Nucleus accumbens (tissue), 56 donors: ENCODE results near the gene UBL4A.

Experiments
- DNase-seq, 56 donors: peaks; one replicate each; lab custom pipeline; 2025; lab: John Stamatoyannopoulos, UW

The UBL4A gene

DNA sequence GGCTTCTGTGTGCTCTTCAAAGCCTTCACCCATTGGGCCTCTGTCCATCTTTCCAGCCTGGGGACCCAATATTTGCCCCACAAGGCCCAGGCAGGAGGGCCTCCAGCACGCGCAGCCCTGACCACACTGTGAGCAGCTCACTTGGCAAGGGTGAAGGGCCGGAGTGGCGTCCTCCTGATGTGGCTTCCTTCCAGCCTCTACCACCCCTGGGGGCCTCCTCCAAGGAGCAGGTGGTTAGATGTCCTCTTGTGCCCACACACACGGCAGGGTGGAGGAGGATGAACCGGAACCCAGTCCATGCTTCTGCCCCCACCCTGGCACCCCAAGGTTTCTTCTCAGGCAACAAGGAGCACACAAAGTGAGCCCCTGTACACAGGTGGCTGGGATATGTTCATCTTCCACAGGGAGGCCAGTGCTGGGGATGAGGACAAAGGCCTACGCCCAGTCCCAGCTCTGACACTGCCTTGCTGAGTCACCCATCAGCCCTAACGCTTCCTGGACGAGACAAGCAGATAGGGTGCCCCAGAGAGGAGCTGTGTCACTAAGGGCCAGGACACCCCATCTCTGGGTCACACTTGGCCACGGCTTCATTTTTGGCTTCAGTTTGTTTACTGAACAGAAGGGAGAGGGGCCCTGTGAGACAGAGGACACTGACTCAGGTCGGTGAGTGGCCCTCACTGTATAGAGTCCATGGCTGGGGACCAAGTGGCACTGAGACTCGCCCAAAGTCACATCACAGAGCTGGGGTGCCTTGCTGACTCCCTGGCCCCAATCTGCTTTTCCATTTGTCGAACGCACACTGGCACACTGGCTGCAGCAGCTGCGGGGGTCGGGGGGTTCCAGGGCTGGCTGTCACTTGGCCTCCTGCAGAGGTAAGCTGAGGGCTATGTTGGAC lies 1.9 kb downstream of the UBL4A start:
- no peak for DNase-seq

DNA sequence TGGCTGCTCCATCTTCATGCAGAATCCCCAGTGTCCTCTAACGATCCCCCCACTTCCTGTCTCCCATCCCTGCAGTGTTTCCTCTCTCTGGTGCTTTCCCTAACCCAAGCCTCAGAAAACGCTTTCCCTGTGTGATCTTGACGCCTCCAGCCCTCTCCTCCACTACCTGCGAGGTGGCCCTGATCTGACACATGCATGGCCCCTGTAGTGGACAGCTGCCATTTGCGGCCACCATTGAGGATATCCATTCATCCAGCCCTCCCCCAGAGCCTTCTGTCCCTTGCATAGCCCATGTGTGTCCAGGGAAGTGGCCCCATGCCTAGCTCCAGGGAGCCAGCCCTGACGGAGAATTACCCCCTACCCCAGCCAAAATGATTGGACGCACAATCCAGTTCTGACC lies 3.1 kb downstream of the UBL4A start:
- no peak for DNase-seq

DNA sequence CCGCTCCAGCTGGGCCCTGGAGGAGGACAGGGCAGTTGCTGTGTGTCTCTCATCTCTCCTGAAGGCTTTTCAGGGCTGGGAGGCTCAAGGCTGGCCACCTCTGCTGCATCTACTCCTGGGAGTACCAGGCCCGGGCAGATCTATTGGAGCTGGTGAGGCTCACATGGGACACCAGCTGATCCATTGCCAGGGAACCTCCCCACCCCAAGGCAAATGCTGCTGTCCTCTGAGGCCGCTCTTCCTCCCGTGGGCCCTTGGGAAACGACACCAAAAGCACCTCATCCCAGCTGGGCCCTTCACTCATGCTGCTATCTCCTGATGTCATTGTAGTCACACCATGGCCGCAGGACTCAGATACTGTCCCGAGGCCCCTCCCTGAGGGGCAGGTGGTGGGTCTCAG lies 3.6 kb downstream of the UBL4A start:
- no peak for DNase-seq

DNA sequence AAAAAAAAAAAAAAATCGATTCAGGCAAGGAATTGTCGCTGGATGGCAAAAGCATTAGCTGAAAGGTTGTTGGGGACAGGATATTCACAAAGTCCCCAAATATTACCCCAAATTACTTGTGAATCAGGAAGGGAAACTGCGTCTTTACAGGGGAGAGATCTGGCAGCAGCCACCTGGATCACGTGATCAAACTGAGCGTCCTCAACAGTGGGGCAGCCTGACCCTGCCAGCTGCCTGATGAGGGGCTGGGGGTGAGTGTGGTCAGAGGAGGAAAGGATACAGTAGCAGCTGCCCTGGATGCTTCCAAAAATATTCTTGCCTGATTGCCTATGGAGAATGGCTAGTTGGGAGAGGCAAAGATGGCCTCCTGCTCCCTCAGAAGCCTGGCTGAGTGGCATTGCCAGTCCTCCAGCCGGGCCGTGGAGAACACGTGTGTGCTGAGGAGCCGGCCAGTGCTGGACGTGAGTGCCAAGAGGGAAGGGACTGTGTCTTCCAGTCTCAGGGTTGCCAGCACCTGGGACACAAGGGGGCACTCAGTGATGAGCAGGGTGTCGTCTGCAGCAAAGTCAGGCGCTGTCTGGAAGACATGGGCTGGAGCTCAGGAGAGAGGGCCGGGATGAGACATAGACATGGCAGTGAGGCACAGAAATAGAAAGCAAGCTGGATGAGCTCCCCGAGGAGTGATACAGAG lies 4.4 kb downstream of the UBL4A start:
- DNase-seq, result no peak

DNA sequence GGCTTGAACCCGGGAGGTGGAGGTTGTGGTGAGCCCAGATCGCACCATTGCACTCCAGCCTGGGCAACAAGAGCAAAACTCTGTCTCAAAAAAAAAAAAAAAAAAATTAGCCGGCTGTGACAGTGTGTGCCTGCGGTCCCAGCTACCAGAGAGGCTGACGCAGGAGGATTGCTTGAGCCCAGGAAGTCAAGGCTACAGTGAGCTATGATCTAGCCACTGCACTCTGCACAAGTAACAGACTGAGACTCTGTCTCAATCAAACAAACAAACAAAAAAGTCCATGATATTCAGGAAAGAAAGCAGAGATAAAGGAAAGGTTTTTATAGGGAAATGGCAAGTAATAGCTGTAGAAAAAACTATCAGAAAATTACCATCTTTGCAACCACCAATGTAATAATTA lies 5.2 kb downstream of the UBL4A start:
- DNase-seq, result no peak

DNA sequence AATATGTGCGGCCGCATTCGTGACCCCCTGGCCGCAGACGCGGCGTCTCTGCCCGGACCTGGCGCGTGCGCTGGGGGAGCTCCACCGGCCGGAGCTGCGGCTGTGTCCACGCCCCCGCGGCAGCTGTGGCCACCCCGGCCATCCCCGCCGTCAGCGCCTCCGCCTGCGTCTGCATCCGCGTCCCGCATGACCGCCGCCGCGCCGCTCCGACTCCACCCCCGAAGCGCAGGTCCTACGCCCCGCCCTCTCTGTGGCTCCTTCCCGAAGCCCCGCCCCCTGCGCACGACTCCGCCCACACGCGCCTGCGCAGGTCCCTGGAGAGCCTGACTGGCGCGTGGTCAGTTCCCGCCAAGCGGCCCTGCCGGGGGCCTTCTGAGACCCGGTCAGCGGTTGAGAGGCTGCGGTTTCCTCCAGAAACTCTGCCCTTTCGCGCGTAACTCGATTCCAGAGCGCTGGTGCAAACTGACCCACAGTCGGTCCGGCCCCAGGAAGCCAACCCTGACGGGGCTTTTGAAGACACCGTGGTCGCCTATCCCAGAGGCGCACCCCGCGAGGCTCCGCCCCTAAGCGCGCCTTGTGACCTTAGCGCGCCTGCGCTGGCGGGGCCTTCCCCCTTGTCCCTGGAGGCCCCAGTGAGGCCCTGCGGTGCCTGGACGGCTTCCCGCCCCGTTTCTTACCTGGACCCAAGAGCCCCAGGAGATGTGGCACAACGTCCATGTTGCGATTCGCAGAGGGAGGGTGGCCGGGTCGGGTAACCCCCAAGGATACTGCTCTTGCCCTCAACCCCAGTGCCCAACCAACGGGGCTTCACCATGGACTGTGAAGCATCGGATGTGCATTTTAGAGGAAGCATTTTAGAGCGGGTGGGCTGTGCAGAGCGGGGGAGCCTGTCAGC lies 7.4 kb downstream of the UBL4A start, which contains the start of gene LAGE3:
TSS of gene LAGE3 (minus strand) at position 554 of the 895 bp plus-strand sequence. CDS start at position 188, 366 bp downstream.
- DNase-seq, result peak; percentile 45 to 94 (median 85)

DNA sequence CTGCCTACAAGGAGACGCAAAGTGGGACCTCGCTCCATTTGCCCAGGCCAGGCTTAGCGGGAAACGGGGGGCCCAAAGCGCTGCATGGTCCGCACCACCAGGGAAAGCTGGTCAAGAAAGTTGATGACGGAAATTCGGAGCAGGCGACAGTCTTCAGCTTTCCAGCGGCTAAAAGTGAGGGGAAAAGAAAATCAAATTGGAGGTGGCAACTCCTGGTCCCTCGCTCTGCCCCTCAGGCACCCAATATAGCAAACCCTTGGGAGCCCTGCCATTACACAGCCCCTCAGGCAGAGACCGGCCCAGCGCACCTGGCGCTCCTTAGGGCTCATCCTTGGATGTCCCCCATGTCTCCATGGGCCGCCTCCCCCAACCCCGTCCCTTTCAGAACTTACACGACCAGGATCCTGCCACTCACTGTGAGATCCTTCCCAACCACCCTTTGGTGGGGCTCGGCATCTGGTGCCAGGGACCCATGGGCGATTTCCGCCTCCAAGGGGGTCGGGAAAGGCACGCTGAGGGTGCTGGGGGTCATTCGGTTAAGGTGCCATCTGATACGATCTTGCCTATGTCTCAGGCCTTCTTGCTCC lies 8.4 kb downstream of the UBL4A start:
- peak in 1 of 56 donors; percentile 2 for DNase-seq

DNA sequence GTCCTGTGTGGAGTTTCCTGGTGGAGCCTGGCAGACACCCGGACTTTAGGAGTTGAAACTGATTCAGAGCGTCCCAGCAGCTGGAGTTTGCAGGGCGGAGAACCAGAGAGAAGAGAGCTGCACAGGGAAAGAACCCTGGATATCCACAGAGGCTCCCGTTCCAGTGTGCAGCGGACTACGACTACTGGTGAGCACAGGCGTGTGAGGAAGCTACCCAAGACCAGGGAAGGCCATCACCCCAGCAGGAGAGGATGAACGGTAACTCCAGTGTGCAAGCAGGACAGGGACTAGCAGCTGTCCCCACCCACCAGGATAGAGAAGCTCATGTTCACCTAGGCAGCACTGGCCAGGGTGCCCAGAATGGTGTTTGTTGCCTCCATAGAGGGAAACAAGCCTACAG lies 9.6 kb downstream of the UBL4A start:
- DNase-seq, result no peak

DNA sequence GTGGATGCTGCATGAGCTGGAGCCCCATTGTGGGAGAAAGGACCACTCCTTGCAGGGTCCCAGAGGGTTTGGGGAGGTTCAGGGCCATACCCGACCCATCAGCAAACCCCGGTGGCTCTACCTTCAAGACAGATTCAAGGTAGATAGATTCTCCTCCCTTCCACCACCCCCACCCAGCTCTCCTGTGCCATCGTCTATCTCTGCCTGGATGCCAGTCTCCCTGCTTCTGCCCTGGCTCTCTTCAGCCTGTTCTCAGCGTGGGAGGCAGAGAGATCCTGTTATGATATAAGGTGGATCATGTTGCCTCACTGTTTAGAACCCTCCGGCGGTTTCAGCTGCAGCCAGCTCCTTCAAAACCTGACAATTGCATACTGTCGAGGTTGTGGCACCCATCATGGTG lies 12.7 kb downstream of the UBL4A start:
- no peak for DNase-seq

DNA sequence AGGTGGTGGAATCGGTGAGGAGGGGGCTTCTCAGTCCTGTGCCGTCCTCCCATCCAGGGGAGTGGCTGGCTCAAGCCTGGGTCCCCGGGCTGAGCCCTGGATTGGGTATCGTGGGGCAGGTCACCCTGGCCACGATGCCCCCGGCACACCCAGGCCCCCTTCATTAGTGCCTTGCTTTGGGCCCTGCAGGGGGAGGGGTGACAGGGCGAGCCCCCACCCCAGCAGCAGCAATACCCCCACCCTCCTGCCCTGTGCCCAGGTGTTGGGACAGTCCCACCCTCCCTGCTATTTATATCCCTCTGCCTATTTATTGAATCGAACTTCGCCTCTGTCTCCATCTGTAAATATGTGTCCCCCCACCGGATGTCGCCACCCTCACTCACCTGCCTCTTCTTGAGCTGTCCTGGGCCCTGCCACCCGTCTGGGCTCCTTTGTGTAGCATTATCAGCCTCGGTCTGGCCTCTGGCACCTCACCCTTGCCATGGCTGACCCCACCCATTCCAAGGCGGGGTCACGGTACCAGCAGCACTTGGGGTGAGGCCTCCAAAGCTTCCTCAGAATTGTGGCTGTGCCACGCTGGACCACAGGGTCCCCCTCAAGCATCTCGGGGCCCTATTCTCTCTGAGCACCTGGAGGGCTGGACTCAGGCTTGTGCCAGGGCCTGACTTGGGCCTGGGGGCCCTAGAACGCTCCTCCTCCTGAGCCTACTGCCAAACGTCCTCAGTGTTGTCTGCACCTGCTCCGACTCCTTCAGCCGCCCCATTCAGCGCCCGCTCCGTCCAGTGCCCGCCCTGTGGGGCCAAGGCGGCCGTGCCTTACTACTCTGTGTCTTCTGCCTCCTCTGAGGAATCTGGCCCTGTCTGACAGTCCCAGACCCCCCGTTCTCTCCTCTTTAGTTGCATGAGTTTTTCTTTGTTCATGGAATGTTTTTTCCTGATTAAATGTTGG lies 13.5 kb downstream of the UBL4A start:
- DNase-seq, result no peak

DNA sequence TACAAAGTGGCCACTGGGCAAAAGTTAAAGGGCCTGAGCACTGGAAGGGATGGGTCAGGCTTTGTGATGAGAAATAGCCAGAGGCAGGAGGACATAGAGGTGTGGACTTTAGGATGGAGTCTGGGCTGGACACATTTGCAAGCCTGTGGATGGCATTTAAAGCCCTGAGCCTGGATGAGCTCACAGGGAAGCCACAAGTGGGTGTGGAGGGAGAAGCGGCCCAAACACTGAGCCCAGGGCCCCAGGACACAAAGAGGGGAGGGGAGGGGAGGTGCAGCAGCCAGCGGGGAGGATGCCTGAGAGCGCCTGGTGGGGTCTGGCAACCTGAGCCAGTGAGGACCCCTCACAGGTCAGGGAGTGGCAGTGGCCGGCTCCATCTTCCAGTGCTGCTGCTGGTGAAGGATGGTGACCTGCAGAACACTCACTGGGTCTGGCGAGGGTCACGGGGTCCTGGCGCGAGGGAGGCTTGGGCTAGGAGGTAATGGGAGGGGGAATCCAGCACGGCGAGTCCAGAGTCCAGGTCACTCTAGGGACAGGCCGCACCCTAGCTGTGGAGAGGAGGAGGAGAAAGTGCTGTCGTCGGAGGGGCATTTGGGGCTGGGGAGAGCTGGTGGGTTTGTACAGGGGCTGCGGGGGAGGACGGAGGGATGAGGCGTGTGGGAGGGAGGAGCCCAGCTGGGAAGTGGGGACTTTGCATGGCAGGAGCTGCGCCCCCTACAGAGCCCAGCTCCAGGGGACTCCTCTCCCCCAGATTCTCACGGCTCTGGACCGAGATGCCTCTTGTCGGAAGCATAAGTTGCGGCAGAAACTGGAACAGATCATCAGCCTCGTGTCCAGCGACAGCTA lies 14.4 kb downstream of the UBL4A start:
- DNase-seq, result no peak

DNA sequence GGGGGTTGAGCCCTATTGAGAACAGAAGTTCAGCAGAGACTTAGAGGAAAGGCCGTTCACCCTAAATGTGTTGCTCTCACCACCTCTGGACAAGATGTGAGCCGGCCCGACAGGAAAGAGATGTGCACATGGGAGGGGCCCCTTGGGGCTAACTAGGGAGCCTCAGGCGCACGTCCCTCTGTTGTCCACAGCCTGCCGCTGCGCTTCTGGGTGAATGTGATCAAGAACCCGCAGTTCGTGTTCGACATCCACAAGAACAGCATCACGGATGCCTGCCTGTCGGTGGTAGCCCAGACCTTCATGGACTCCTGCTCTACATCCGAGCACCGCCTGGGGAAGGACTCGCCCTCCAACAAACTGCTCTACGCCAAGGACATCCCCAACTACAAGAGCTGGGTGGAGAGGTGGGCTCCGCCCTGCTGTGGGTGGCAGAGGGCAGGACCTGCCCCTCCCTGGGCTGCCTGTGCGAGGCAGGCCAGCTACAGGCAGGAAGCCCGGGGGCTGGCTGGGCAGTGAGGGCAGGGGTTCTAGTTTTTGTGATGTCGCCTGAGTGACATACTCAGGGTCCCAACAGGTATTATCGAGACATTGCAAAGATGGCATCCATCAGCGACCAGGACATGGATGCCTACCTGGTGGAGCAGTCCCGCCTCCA lies 15.4 kb downstream of the UBL4A start:
- no peak for DNase-seq

DNA sequence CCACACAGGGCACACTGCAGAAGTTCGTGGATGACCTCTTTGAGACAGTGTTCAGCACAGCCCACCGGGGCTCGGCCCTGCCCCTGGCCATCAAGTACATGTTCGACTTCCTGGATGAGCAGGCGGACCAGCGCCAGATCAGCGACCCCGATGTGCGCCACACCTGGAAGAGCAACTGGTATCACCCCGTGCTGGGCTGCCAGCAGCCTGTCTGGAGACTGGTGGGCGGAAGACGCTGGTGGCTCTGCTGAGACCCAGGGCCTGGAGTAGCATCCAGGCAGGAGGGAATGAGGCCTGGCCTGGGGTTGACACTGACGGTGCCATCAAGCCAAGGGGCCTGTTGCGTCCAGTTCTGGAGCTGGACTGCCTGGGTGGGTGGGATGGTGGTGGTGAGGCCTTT lies 16.0 kb downstream of the UBL4A start:
- no peak for DNase-seq

DNA sequence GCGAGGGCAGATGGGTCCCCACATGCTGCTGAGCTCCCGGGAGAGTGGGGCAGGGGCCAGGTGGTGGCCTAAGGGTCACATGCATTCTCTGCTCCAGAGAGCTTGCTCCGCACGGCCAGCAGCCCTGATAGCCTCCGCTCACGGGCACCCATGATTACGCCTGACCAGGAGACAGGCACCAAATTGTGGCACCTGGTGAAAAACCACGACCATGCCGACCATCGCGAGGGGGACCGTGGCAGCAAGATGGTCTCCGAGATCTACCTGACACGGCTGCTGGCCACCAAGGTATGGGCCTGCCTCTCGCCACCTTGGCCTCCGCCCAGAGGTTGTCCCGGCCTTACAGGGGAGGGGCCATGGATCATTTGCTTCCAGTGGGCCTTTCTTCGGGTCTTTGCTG lies 16.5 kb downstream of the UBL4A start:
- no peak for DNase-seq

DNA sequence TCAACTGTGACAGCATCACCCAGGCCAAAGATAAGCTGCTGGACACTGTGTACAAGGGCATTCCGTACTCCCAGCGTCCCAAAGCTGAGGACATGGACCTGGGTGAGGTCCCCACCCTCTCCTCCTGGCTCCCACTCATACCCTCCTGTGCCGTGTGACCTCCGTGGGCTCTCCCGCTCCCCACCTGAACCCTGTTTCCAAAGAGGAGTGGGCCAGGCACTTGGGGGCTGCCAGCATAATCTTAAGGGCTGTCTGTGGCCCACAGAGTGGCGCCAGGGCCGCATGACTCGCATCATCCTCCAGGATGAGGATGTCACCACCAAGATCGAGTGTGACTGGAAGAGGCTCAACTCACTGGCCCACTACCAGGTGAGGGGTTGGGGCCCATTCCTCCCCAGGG lies 17.3 kb downstream of the UBL4A start:
- DNase-seq, result no peak

DNA sequence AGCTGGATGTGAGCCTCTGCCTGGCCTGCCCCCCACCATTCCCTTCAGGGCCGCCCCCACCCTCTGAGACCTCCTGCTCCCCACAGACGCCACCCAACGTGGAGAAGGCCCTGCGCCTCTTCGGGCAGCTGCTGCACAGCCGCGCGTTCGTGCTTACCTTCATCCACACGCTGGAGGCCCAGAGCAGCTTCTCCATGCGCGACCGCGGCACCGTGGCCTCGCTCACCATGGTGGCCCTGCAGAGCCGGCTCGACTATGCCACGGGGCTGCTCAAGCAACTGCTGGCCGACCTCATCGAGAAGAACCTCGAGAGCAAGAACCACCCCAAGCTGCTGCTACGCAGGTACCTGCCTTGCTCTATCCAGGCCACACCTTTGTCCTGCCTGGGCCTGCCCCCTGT lies 18.2 kb downstream of the UBL4A start:
- DNase-seq, result no peak

DNA sequence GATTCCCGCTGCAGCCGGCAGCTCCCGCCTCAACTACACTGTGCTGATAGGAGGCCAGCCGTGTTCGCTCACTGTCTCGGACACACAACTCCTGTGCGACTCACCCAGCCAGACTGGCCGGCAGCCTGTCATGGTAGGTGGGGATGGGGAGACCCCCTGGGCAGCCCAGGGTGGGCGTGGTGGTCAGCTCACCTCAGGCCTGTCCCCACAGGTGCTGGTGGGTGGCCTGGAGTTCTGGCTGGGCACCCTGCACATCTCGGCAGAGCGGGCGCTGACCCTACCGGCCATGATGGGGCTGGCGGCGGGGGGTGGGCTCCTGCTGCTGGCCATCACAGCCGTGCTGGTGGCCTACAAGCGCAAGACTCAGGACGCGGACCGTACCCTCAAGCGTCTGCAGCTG lies 18.9 kb downstream of the UBL4A start:
- no peak for DNase-seq

DNA sequence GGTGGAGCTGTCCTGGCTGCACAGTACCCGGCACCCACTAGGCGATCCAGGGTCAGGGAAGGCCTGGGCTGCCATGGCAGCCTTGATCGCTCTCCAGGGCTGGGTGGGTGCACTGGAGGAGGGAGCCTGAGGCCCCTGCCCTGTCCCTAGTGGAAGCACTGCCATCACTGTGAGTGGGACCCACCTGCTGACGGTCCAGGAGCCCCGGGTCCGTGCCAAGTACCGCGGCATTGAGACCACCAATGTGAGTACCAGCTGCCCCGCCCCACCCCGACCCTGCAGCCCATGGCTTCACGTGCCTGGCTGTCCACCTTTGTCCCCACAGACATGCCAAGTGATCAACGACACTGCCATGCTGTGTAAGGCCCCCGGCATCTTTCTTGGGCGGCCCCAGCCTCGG lies 19.5 kb downstream of the UBL4A start:
- no peak for DNase-seq
